8988T (cell line): ENCODE results near the gene GHRH.

Experiments used
- DNase-seq: peaks from one replicate; pipeline ENCODE4 v3.0.0; 2011

GHRH gene

DNA sequence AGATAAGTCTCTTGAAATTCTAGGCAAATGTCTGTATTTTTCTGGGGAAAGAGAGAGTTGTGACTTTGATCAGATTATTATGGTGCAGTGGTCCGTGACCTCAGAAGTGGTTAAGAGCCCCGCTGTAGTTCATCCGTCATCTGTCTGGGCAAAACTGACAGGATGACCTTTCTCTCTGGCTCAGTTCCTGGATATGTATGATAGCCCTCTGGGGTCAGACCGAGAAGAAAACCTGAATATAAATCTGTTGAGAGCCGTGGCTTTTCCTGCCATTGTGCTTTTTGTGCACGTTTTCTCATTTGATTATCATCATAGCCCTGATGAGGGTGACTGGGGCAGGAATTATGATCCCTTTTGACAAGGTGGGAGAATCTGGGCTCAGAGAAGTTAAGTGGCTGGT, 26.5 kb downstream of the GHRH start:
- DNase-seq, result no peak

DNA sequence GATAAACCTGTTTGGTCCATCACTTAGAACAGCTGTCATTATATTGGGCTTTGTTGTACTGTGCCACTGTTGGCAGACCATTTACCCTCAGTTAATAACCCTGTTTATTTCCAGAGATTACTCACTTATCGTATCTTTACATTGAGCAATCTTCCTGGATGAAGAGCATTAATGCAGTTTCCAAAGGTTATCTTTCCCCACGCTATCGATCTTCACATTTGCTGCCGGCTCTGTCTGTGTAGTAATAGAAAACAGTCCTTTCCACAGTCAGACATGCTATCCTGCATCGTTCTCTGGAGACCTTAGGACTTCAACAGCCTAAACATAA, 27.4 kb downstream of the GHRH start:
- no peak for DNase-seq

DNA sequence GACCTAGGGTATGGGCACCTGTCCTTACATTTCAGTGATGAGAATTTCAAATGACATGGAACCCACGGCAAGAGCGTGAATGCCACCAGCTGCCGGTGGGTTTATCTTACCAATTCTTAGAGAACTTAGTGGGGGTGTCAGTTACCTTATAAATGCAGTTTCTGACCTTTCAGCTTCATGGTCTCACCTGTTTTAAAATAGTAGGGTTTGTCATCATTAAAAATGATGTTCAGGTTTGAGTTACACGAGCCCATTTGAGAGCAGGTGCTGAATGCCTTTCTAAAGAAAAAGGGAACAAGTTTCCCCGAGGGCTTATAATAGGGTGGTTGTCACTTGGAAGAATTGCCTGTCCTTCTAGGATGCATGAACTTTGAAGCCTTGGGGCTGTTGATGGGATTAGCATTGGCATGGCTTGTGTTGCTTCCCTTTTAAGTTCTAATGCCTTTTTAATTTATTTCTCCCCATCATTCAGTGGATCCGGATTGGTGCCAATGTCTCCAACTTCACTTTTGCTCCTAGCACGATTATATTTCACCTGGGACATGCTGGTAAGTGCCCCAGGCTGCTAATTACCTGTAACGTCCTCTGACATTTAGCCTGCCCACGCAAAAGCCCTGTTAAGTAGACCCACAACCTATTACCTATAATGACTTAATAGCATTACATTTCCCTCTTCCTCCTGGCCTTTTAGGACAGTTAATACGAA, 27.9 kb downstream of the GHRH start:
- no peak for DNase-seq

DNA sequence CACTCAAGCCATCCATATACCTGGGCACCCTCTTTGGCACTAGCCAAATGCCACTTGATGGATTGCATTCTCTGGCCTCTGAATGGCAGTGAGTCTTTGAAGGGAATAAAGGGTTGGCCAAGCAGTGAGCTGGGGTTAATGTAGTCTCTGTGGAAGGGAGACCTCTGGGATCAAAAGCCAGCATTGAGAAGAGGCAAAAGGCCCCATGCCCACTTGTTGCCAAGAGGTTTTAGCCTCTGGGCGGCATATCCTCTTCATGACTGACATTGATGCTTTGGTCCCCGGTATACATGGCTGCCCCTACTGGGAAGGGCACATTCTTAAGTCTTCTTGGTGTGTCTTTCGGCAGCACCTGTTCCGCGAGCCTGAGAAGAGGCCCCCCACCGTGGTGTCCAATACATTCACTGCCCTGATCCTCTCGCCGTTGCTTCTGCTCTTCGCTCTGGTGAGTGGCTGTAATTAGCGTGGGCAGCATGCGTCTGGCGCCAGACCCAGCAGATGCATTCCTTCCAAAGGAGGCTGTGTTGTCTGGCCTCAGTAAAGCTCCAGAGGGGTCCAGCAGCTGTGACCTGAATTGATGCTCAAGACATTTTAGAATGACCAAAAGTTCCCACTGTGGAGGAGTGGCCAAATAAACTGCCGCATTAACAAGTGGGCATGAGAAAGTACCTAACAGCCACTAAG, 29.5 kb downstream of the GHRH start:
- DNase-seq, result no peak

DNA sequence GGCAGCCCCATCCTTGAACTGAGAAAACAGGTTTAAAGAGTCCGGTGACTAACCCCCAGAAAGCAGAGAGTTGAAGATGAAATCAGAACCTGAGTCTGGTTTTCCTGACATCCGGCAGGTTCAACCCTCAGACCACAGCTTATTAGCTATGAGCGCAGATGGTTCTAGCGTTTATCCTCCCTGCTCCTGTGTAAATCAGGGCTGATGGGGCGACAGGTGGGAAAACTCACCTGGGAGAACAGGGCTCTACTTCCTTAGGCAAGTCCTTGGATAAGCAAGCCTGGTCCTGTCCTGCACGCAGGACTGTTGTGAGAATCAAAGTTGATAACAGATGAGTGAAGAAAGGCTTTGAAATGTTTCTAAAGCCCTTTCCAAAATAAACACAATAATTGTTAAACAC, 31.4 kb downstream of the GHRH start:
- no peak for DNase-seq

DNA sequence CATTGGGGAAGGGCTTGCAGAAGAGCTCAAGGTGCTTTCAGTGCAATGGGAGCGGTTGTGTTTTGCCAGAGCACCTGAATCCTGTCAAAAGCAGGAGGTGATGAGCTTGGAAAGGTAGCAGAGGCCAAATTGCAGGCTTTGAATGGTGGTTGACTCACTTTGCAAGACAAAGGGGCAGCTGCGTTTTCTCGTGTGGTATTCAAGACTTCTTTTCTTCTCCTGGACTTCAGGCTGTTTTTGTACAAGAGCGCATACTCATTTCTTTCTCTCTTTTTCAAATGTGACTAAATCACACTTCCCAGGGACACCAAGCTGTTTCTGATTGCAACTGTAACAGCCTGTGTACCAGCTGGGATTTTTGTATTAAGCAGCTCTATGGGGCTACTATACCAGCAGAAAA, 32.3 kb downstream of the GHRH start:
- no peak for DNase-seq

DNA sequence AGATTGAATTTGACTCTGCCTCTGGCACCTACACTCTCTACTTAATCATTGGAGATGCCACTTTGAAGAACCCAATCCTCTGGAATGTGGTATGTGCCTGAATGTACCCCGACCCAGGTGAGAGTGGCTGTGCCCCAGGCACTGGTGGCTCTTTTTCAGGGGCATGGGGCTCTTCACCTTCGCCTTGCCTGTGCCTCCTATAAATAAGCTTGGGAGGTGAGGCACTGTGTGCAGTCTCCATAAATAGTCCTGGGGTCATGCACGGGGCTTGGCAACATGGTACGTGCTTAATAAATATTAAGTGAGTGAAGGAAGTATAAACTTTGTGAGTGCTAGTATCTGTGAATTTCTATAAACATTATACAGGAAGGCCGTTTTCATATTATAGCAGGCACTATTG, 33.0 kb downstream of the GHRH start:
- no peak for DNase-seq

DNA sequence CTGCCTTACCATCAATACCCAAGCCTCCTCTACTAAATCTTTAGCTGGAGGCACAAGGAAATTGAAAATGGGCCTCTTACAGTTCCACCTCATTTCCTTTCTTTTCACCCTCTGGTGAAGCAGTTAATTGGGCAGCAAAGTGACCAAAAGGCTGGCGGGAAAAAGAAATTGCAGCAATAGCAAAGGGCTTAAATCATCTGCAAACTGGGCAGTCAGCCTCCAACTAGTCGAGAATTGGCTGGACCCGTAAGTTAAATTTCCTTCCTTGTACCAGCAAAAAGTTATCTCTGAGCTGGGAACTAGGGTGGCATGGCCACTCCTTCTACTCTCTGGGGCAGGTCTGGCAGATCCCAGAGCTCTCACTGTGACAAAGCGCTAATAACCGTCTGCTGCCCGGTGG, 33.5 kb downstream of the GHRH start:
- DNase-seq, result no peak

DNA sequence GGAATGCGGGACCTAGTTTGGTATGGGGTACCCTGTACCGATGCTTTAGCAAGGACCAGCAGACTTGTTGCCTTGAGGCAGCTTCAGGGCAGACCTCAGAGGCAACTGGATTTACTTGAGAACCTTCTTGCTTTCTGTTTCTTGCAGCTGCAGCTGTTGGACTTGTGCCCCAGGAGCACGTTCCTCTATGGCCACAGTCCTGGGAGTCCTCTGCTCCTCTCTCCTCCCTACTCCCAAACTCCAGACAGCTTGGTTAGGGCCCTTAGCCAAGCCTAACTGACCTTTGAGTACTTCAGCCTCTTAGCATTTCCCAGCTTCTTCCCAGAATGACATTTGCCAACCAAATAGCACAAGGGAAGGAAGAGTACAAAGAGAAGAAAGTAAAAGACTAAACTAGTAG, 34.7 kb downstream of the GHRH start:
- DNase-seq, result no peak

DNA sequence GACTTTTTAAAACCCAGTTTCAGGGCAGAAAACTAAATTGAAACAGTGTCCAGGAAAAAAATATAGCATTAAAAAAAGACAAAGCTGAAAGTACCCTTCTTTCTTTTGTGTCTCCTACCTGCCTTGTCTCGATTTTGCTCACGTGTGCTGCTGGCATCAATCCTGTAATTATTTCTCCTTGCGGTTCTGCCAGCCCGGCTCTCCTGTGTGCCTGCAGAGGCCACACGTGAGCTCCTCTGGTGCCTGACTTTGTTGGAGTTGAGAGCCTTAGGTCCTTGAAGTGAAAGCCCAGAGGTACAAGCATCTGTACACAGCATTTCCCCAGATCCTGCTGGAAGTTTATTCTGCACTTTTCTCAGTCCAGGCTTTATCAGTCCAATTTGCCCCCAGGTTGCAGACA, 36.5 kb downstream of the GHRH start:
- no peak for DNase-seq

DNA sequence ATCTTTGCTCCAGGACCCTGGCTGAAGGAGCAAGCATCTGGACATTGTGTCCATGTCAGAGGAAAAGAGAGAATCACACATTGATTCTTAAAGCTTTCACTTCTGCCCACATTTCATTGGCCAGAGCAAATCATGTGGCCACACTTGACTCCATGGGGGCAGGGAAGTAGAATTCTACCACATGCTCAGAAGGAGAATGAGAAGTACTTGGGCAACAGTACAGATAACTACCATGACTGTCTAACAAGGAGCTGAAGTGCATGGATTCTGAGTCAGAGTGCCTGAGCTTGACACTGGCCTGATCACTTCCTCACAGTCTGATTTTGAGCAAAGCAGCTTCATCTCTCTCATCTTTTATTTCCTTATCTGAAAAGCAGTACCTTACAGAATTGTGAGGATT, 38.6 kb downstream of the GHRH start:
- no peak for DNase-seq

DNA sequence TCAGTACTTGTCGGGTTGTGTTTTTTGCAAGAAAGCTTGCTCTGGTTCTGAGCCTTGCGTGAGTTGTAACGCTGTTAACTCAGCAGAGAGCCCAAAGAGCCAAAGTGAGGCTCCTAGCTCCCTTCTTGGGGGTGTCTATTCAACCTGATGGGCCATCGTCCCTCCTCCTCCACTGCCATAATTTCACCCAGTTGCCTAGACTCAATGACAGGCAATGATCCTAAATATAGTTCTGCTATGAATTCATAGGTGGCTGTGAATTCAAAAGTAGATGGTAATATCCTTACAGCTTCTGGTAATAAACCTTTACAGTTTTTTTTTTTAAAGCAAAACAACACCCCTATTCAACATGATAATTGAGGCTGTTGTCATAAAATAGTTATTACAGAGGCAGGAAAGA, 39.5 kb downstream of the GHRH start:
- no peak for DNase-seq

DNA sequence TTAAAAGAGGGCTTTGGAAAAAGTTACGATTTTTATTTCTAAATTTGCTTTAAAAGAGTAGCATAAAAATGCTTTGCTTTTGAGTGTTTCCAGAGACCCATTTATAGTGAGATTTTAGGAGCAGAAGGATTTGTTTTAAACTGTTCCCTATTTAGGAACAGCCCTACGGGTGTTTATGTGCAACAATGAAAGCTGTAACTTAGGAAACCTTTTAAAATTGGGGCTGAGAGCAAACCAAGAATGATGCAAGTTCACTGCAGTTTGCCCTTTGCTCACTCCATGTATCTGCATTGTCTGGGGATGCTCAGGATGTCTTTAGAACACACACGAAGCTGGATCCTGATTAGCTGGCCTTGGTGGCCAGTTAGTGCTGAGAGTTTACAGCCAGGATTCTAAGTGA, 40.9 kb downstream of the GHRH start:
- DNase-seq, result no peak

DNA sequence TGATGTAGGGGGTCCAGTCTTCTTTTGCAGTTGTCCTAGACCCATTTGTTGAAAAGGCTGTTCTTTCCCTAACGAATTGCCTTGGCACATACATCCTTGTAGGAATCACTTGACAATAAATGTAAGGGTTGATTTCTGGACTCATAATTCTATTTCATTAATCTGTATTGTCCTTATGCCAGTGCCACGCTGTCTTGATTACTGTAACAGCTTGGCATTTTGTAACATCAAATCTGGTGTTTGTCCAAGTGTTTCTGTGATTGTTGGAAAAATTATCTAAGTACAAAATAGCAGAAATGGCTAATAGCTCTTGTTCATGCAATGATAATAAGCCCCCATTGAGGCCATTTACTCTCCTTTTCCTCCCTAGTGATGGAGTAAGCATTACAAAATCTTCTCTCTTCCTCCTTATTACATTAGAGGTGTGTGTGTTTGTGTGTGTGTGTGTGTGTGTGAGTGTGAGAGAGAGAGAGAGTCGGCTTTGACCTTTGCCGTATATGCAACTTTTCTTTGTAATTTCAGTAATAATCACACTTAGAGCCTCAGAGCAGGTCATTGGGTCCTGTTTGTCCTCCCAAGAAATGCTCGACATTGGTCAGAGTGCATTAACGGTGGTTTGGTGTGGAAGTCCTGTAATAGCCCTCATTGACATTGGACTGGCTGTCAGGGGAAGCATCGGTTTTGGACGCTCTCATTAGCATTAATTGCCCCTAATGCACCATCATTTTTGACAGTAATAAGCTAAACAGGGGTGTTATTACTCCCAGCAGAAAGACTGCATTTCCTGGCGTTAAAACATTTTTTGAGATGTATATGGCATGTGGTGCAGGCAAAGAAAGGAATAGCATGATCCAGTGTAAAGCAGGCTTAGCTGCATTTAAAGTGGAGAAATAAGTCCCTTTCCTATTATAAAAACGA, 41.6 kb downstream of the GHRH start:
- DNase-seq, result no peak

DNA sequence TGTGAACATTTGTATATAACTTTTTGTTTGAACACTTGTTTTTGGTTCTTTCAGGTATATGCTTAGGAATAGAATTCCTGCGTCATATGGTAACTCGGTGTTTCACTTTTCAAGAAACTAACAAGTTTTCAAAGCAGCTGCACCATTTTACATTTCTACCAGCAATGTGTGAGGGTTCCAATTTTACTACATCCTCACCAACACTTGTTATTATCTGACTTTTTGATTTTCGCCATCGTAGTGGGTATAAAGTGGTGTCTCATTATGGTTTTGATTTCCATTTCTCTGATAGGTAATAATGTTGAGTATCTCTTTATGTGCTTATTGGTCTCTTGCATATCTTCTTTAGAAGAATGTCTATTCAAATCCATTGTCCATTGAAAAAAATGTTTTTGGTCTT, 42.6 kb downstream of the GHRH start:
- no peak for DNase-seq

DNA sequence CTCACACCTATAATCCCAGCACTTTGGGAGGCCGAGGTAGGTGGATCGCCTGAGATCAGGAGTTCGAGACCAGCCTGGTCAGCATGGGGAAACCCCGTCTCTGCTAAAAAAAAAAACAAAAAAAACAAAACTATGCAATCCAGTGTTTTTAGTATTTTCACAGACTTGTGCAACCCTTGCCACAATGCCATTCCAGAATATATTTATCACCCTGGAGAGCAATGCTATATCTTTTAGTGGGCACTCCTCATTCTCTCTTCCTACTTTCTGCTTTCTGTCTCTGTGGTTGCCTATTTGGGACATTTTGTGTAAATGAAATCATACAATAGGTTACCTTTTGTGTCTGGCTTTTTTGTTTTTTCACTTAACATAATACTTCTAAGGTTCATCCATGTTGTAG, 43.2 kb downstream of the GHRH start:
- DNase-seq, result no peak

DNA sequence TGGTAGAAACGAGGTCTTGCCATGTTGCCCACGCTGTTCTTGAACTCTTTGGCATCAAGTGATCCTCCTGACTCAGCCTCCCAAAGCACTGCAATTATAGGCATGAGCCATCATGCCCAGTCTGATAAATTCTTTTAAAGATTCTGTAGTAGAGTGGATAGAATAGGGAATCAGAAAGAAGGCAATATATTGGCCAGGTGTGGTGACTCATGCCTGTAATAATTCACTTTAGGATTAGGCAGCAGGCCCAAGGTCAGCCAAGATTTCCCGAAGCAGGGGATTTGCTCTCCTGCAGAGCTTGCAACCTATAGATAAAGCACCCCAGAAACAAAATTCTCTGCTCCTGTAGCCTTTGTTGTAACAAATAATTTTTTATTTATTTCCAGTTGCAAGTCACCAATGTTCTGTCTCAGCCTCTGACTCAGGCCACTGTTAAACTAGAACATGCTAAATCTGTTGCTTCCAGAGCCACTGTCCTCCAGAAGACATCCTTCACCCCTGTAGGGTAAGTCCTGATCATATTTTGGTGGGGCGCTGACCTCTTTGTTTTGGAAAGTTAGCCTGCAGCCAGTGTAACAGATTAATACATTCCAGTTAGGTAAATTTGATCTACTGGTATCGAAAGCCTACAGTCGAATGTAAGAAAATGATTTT, 51.8 kb downstream of the GHRH start:
- DNase-seq, result no peak

DNA sequence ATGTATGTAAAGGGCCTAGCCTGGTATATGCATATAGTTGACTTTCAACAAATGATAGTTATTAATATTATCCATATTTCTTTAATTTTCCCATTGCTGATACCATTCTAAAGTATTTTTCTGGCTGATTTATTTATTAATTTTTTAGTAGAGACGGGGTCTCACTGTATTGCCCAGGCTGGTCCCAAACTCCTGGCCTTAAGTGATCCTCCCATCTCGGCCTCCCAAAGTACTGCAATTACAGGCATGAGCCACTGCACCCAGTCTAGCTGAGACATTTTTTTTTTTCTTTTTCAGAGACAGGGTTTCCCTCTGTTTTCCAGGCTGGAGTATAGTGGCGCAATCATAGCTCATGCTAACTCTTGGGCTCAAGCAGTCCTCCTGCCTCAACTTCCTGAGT, 52.4 kb downstream of the GHRH start:
- DNase-seq, result no peak

DNA sequence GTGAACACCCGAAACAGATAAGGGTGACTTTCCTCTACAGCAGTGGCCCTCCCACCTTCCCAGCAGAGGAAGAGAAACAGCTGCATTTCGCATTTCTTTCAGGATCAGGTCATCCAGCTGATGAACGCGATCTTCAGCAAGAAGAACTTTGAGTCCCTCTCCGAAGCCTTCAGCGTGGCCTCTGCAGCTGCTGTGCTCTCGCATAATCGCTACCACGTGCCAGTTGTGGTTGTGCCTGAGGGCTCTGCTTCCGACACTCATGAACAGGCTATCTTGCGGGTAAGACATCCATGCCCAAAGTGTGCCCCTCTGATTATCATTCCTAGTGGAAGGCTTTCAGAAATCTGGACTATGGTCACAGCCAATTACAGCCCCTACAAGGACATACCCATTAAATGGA, 54.4 kb downstream of the GHRH start:
- no peak for DNase-seq

DNA sequence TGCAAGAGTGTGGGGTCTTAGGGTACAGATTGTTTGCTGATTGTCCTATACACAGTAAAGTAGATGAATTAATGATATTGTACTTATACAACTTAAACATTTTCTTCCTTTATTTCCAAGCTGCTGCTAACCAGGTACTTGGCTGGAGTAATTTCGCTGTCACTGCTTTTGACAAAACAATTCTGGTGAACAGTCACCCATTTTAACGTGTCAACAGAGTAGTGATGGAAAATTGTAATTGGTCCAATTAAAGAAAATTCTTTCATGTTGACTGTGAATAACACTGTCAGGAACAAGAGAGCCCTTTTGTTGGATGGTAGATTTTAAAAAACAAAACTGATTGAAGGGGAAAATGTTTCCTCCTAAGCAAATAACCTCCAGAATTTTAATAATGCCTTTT, 55.8 kb downstream of the GHRH start:
- DNase-seq, result no peak

DNA sequence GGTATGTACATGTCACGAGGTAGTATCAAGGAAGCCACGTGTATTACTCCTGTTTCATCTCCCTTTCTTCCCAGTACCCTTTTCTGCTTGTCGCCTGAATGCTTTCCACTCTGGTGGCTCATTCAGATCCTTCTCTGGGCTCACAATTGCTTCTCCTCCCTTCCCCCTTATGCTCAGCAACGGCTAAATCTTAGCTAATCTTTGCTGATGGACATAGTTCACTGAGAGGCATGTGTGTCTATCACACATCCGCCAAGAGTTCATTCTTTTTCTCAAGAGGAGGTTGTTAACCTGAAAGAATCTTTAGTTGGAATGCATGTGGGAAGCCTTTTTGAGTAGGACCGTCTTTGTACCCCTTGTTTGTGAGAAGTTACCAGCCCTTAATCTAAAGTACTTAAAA, 56.5 kb downstream of the GHRH start:
- no peak for DNase-seq

DNA sequence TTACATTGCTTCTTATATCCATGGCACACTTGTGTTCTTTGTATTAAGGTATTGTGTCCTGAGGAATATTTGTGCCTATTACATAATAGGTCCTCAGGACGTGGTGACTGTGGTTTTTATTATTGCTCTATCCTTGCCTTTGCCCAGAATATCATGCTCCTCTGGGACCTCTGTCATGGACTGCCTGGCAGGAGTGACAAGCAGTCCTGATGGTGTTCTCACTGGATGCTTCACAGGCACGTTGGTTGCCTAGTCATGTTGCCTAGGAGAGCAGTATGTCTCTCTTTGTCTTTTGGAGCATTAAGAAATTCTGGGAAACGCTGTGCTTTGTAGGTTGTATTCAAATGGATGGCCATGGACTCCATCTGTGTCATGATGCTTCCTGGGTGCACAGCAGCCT, 57.6 kb downstream of the GHRH start:
- no peak for DNase-seq

DNA sequence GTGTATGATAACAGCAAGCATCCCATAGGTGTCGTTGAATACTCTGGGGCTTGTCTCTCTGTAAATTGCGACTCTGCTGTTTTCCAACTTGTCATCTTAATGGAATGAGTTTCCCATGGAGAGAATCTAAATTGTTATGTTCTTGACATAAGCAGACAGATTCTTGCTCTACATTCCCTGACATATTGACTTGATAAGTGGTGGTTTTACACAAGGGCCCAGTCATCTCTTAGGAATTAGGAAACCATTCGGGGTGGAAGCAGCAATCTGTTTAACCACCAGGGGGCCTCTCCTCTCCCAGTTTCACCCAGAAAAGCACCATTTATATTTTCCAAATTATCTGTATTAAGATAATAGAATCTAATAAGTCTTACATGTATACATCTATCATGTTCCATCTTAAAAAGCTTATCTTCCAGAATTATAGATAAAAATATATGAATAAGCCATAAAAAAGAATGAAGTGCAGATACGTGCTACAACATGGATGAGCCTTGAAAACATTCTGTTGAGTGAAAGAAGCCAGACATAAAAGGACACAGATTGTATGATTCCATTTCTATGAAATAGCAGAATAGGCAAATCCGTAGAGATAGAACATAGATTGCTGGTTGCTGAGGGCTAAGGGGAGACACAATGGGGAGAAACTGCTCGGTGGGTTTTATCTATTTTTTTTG, 59.2 kb downstream of the GHRH start:
- peak; percentile 29 for DNase-seq
